NCI-H2107 (cell line): ENCODE results near the gene PITPNM1.

ENCODE experiments used
- DNase-seq: peaks from one replicate; lab custom pipeline; 2025; lab: John Stamatoyannopoulos, UW

PITPNM1 gene

GRCh38 chr11:67503119-67504004, 1.8 kb downstream of the PITPNM1 start:
- DNase-seq = no peak

GRCh38 chr11:67502328-67502979, 2.7 kb downstream of the PITPNM1 start:
- DNase-seq = no peak

- no peak for DNase-seq
Observed at GRCh38 chr11:67501854-67502253, 3.3 kb downstream of the PITPNM1 start.

- DNase-seq = no peak
Observed at GRCh38 chr11:67500831-67501715, 4.1 kb downstream of the PITPNM1 start.

- DNase-seq = no peak
Observed at GRCh38 chr11:67500484-67500821, 4.7 kb downstream of the PITPNM1 start.

GRCh38 chr11:67499808-67500483, 5.2 kb downstream of the PITPNM1 start:
- no peak for DNase-seq

- DNase-seq = no peak
Observed at GRCh38 chr11:67498544-67498972, 6.6 kb downstream of the PITPNM1 start.

- no peak for DNase-seq
Observed at GRCh38 chr11:67497656-67498291, 7.4 kb downstream of the PITPNM1 start.

- DNase-seq = no peak
Observed at GRCh38 chr11:67496113-67496512, 9.1 kb downstream of the PITPNM1 start.

- DNase-seq = no peak
Observed at GRCh38 chr11:67495234-67496005, 9.7 kb downstream of the PITPNM1 start.

- no peak for DNase-seq
Observed at GRCh38 chr11:67494371-67495233, 10.6 kb downstream of the PITPNM1 start.

- DNase-seq = no peak
Observed at GRCh38 chr11:67493548-67494370, 11.4 kb downstream of the PITPNM1 start.

GRCh38 chr11:67492801-67493547, 12.2 kb downstream of the PITPNM1 start:
- no peak for DNase-seq

GRCh38 chr11:67492069-67492727, 13.0 kb downstream of the PITPNM1 start:
- DNase-seq = no peak

GRCh38 chr11:67491276-67492068, 13.7 kb downstream of the PITPNM1 start:
- no peak for DNase-seq

GRCh38 chr11:67490727-67491065, 14.5 kb downstream of the PITPNM1 start:
- no peak for DNase-seq
